HepG2 (cell line): ENCODE results near the gene EEPD1. TPM values are rescaled to one million over a fixed set of nuclear protein-coding genes. Genes with fewer than 3 reads are reported as not detected.

Experiments
- ATAC-seq: fragments of 200-7000 bp; cut with Tn5 transposase; 3 replicates; pipeline ENCODE4 v1.9.1; 2020; ENCODE audit warnings: mild to moderate bottlenecking, moderate library complexity
- BruUV-seq: library from RNA; stranded (reverse); fragments of 400-500 nt; replicated peaks from 2 replicates; lab custom pipeline; 2021; lab: Mats Ljungman, UMichigan
- CTCF ChIA-PET: fragments of 300-600 bp; formaldehyde crosslinking; extraction: SDS; loops from one replicate; lab custom pipeline; 2021; ENCODE audit warnings: low total read pairs, inconsistent platforms, low intra/inter-chr PET ratio; lab: Yijun Ruan, JAX
- POLR2A ChIA-PET: fragments of 350-600 bp; sonication (Branson Sonifier 250); formaldehyde crosslinking; loops from one replicate; lab custom pipeline; 2020; ENCODE audit warnings: antibody characterized with exemption, inconsistent platforms; lab: Yijun Ruan, JAX
- DNase-seq: peaks from one replicate; pipeline ENCODE4 v3.0.0-alpha.2; 2015; ENCODE audit warnings: low spot score
- FAIRE-seq: peaks from 3 replicates; lab custom pipeline; 2011; peaks lifted over from hg19 to GRCh38; lab: Jason Lieb, UNC
- H2AFZ ChIP-seq: one replicate; pipeline ENCODE4 v1.6.1; 2011; ENCODE audit warnings: low read length, inconsistent platforms
- H3K27ac ChIP-seq: fragments of 300-600 bp; 3 replicates; pipeline ENCODE4 v1.8.0; 2011; ENCODE audit warnings: mixed run types, mild to moderate bottlenecking, mixed read lengths, low read length, inconsistent platforms; ENCODE audit not compliant: insufficient read depth; ENCODE audit errors: extremely low read length
- H3K27me3 ChIP-seq, 2 experiments: fragments of 200-600 bp in 1 of 2; 2 replicates in 1 of 2; 3 replicates in 1 of 2; pipeline versions ENCODE4 v1.6.0 to v1.8.0; 2011; ENCODE audit warnings: low read length in 2 of 2, mild to moderate bottlenecking in 2 of 2, moderate library complexity in 2 of 2, inconsistent platforms in 1 of 2; ENCODE audit not compliant: insufficient read depth in 2 of 2, control insufficient read depth in 1 of 2
- H3K36me3 ChIP-seq, 2 experiments: fragments of 200-600 bp in 1 of 2; replicated peaks in 1 of 2; 2 replicates in 1 of 2; 3 replicates in 1 of 2; pipeline versions ENCODE4 v1.5.1 to v1.8.0; 2011; ENCODE audit warnings: low read length in 2 of 2, inconsistent platforms in 1 of 2; ENCODE audit not compliant: insufficient read depth in 2 of 2, control insufficient read depth in 1 of 2
- H3K4me1 ChIP-seq: 2 replicates; pipeline ENCODE4 v1.5.1; 2012; ENCODE audit warnings: low read length, inconsistent platforms; ENCODE audit not compliant: insufficient read depth
- H3K4me2 ChIP-seq: 2 replicates; pipeline ENCODE4 v1.6.0; 2011; ENCODE audit warnings: low read depth, low read length, inconsistent platforms
- H3K4me3 ChIP-seq, 3 experiments: fragments of 200-600 bp in 1 of 3; sonication (generic), shearing (Covaris generic) in 1 of 3; replicated peaks in 1 of 3; 2 replicates each; pipeline ENCODE4 v1.5.1; 2011 to 2016; ENCODE audit warnings: low read length in 3 of 3, inconsistent platforms in 2 of 3, low read depth in 2 of 3, mild to moderate bottlenecking in 2 of 3, control low read depth in 1 of 3, mixed read lengths in 1 of 3; ENCODE audit not compliant: insufficient read depth in 1 of 3
- H3K79me2 ChIP-seq: one replicate; pipeline ENCODE4 v1.6.1; 2011; ENCODE audit warnings: low read length, inconsistent platforms; ENCODE audit not compliant: insufficient read depth
- H3K9ac ChIP-seq: 2 replicates; pipeline ENCODE4 v1.6.0; 2011; ENCODE audit warnings: mild to moderate bottlenecking, low read depth, low read length, inconsistent platforms; ENCODE audit not compliant: insufficient read depth
- H3K9me3 ChIP-seq: 2 replicates; pipeline ENCODE4 v1.5.1; 2012; ENCODE audit warnings: mild to moderate bottlenecking, low read length
- H4K20me1 ChIP-seq: 2 replicates; pipeline ENCODE4 v1.6.0; 2011; ENCODE audit warnings: inconsistent platforms, mild to moderate bottlenecking, low read length, moderate library complexity; ENCODE audit not compliant: insufficient read depth
- ATF7-NPFF ChIP-seq: sonication (generic); formaldehyde crosslinking; IDR thresholded peaks from 2 replicates; pipeline ENCODE4 v1.8.1; 2023; ENCODE audit warnings: mild to moderate bottlenecking, low read depth, missing genetic modification reagents, moderate library complexity
- CC2D1A ChIP-seq: sonication (generic); formaldehyde crosslinking; IDR thresholded peaks from 2 replicates; pipeline ENCODE4 v1.8.1; 2023; ENCODE audit warnings: mild to moderate bottlenecking, missing genetic modification reagents
- CHD2 ChIP-seq: IDR thresholded peaks from 2 replicates; pipeline ENCODE4 v1.6.1; 2011; ENCODE audit warnings: low read depth, low read length, improper control_type of control experiment
- FOSL1 ChIP-seq: sonication (generic); formaldehyde crosslinking; IDR thresholded peaks from 2 replicates; pipeline ENCODE4 v1.9.0; 2021; ENCODE audit warnings: missing genetic modification reagents, borderline replicate concordance
- IKZF1 ChIP-seq: fragments of 450-650 bp; IDR thresholded peaks from 2 replicates; pipeline ENCODE4 v1.7.1; 2016
- MEIS1 ChIP-seq: sonication (generic); formaldehyde crosslinking; IDR thresholded peaks from 2 replicates; pipeline ENCODE4 v1.9.0; 2021; ENCODE audit warnings: mild to moderate bottlenecking, missing genetic modification reagents, moderate library complexity, borderline replicate concordance
- NFE2L2 ChIP-seq: fragments of 150-350 bp; IDR thresholded peaks from 2 replicates; pipeline ENCODE4 v1.6.1; 2014; ENCODE audit warnings: low read length
- NFYB ChIP-seq: sonication (generic); formaldehyde crosslinking; IDR thresholded peaks from 2 replicates; pipeline ENCODE4 v1.4.0; 2020; ENCODE audit warnings: missing genetic modification reagents
- STAT5B ChIP-seq: sonication (generic); formaldehyde crosslinking; IDR thresholded peaks from 2 replicates; pipeline ENCODE4 v1.4.0; 2020; ENCODE audit warnings: missing genetic modification reagents
- TARDBP ChIP-seq: sonication (generic); formaldehyde crosslinking; IDR thresholded peaks from 2 replicates; pipeline ENCODE4 v1.8.0; 2022; ENCODE audit warnings: mild to moderate bottlenecking, missing genetic modification reagents
- TEAD2 ChIP-seq: sonication (generic); formaldehyde crosslinking; IDR thresholded peaks from 2 replicates; pipeline ENCODE4 v1.9.0; 2021; ENCODE audit warnings: missing genetic modification reagents
- TEAD3 ChIP-seq: optimal IDR thresholded peaks from 2 replicates; pipeline ENCODE3; 2016; ENCODE audit warnings: borderline replicate concordance
- TGIF2 ChIP-seq: IDR thresholded peaks from 2 replicates; pipeline ENCODE4 v1.6.1; 2016; ENCODE audit warnings: control low read depth, missing compliant biosample characterization
- THAP11 ChIP-seq: IDR thresholded peaks from 2 replicates; pipeline ENCODE4 v1.6.1; 2016; ENCODE audit warnings: missing biosample characterization, missing genetic modification reagents
- ZBTB4 ChIP-seq: sonication (generic); formaldehyde crosslinking; IDR thresholded peaks from 2 replicates; pipeline ENCODE4 v1.4.0; 2020; ENCODE audit warnings: missing genetic modification reagents, mild to moderate bottlenecking, borderline replicate concordance
- ZNF383 ChIP-seq: sonication (generic); formaldehyde crosslinking; IDR thresholded peaks from 2 replicates; pipeline ENCODE4 v1.4.0; 2020; ENCODE audit warnings: missing genetic modification reagents, mild to moderate bottlenecking, borderline replicate concordance
- WGBS: methylation state at CpG from one replicate; pipeline ENCODE4 v1.1.6; 2017; ENCODE audit warnings: low lambda C conversion rate; 5-methylcytosine and 5-hydroxymethylcytosine counted together
- in situ Hi-C: cut with HindIII; loops from 2 replicates; pipeline ENCODE4 v1.10.0; 2017; ENCODE audit warnings: low pct_unique_long_range_greater_than_20kb; ENCODE audit not compliant: extremely low pct_ligation_motif_present
- intact Hi-C: fragments of 100-400 bp; cut with micrococcal nuclease; formaldehyde crosslinking; loops from one replicate; pipeline ENCODE4 v1.10.0; 2022; ENCODE audit not compliant: unreplicated experiment
- polyA plus RNA-seq, 8 experiments: library from polyadenylated mRNA; depleted of rRNA in 3 of 8; stranded (reverse) in 7 of 8; unstranded in 1 of 8; fragments of >200 nt; fragmentation: Illumina TruSeq in 4 of 8; extraction: Trizol in 4 of 8; gene quantifications; 2 replicates each; pipeline versions ENCODE4 v1.2.1 to v1.2.3, GENCODE V29; 2011 to 2016; ENCODE audit warnings: low read depth in 4 of 8, missing spikeins in 1 of 8, mixed read lengths in 1 of 8; ENCODE audit not compliant: insufficient read depth in 1 of 8
- total RNA-seq, 5 experiments: library from RNA; depleted of rRNA; stranded (reverse); fragments of >200 nt; fragmentation: Illumina TruSeq; extraction: Trizol; gene quantifications; 2 replicates each; pipeline ENCODE4 v1.2.3, GENCODE V29; 2016; ENCODE audit warnings: low read depth in 1 of 5
- TF ChIP-seq, protein P1 (sequence below): conservative IDR thresholded peaks from 2 replicates; pipeline ENCODE4 v1.6.1; 2018; ENCODE audit warnings: missing genetic modification reagents
- TF ChIP-seq, protein P2 (sequence below): IDR thresholded peaks from 2 replicates; pipeline ENCODE4 v1.6.1; 2016; ENCODE audit warnings: missing compliant biosample characterization, missing genetic modification reagents, borderline replicate concordance

Gene EEPD1
- total and polyA plus RNA-seq, 2 of the 13 experiments (the other 11 are each of a cell fraction or from before 2014, with no cell fraction given), result 10.1 to 16.4 TPM

- DNase-seq, result no peak
- Histone ChIP-seq H3K4me1 (peaks cover 23% of the 10 kb centered on the region), H4K20me1 (0 out of 2 replicates have a peak, but pooled peaks cover 5% of the 10 kb centered on the region), H3K4me2 (no peak overlapping the region), H3K9me3 (no peaks in the 10 kb centered on the region), H2AFZ (no peak overlapping the region), H3K27ac (no peak overlapping the region), H3K79me2 (peaks cover 8% of the 10 kb centered on the region), H3K9ac (no peak overlapping the region), H3K36me3 (peaks cover 0 to 1% of the 10 kb centered on the region in 2 experiments; a peak in 1 of 5 replicates), H3K4me3 (no peak overlapping the region), H3K27me3 (no peaks in the 10 kb centered on the region)
- CTCF ChIA-PET, result no interaction called here
- TF ChIP-seq ATF7-NPFF (CRISPR knock-in tag) (no peak), ZNF383 (no peak), NFE2L2 (no peak), MEIS1 (CRISPR knock-in tag) (no peak), FOSL1 (CRISPR knock-in tag) (no peak), TEAD3 (CRISPR knock-in tag) (no peak), STAT5B (CRISPR knock-in tag) (no peak), THAP11 (no peak), IKZF1 (no peak), TARDBP (CRISPR knock-in tag) (no peak), TEAD2 (CRISPR knock-in tag) (no peak), CHD2 (no peak), ZBTB4 (no peak), NFYB (CRISPR knock-in tag) (no peak), CC2D1A (CRISPR knock-in tag) (no peak), TGIF2 (CRISPR knock-in tag) (no peak)
- TF ChIP-seq, protein P1, sequence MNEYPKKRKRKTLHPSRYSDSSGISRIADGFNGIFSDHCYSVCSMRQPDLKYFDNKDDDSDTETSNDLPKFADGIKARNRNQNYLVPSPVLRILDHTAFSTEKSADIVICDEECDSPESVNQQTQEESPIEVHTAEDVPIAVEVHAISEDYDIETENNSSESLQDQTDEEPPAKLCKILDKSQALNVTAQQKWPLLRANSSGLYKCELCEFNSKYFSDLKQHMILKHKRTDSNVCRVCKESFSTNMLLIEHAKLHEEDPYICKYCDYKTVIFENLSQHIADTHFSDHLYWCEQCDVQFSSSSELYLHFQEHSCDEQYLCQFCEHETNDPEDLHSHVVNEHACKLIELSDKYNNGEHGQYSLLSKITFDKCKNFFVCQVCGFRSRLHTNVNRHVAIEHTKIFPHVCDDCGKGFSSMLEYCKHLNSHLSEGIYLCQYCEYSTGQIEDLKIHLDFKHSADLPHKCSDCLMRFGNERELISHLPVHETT (CRISPR knock-in tag), result no peak
- TF ChIP-seq, protein P2, sequence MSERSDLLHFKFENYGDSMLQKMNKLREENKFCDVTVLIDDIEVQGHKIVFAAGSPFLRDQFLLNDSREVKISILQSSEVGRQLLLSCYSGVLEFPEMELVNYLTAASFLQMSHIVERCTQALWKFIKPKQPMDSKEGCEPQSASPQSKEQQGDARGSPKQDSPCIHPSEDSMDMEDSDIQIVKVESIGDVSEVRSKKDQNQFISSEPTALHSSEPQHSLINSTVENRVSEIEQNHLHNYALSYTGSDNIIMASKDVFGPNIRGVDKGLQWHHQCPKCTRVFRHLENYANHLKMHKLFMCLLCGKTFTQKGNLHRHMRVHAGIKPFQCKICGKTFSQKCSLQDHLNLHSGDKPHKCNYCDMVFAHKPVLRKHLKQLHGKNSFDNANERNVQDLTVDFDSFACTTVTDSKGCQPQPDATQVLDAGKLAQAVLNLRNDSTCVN (CRISPR knock-in tag), result no peak
- in situ Hi-C loops (no loop called here), intact Hi-C loops (no loop called here)
- 95% methylated on average over 6 of the region's 6 CpGs for WGBS
- no TSS peak for BruUV-seq
- POLR2A ChIA-PET, result no interaction called here
- no peak for FAIRE-seq
- ATAC-seq, result no peak
These were observed 78.4 kb downstream of the EEPD1 start for GRCh38 chr7:36231406-36231805.
